NCI-H82 treated with DMSO at 0.1 percent for 48 hours (cell line): ENCODE measurements around the gene NR3C1.

Experiments used
- DNase-seq: peaks from one replicate; lab custom pipeline; 2025; ENCODE audit not compliant: unreplicated experiment; lab: John Stamatoyannopoulos, UW

NR3C1 gene

DNA sequence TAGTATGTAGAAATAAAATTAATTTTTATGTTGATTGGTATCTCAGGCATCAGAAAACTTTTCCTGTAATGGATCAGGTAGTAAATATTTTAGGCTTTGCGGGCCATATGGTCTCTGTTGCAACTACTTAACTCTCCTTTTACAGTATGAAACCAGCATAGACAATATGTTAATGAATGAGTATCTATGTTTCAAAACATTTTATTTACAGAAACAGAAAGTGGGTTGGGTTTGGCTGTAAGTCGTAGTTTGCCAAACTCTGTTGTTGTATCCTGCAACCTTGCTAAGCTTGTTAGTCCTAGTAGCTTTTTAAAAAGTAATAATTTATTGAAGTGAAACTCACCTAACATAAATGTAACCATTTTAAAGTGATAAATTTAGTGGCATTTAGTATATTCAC lies 132.1 kb downstream of the NR3C1 start:
- DNase-seq, result no peak

- no peak for DNase-seq
Observed at GRCh38 chr5:143268388-143268787, 135.1 kb downstream of the NR3C1 start.

- DNase-seq, result no peak
Observed at GRCh38 chr5:143267186-143267585, 136.3 kb downstream of the NR3C1 start.

DNA sequence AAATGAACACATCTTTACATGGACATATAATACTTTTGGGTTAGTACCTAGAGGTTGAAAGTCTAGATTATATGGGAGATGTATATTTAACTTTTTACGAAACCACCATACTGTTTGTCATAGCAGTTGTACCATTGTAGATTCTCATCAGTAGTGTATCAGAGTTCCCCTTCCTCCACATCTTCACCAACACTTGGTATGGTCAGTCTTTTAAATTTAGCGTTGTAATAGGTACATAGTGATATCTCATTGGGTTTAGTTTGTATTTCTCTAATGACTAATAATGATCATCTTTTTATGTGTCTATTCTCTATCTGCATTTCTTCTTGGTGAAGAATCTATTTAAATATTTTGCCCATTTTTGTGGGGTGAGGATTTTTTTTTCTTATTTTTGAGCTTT lies 137.5 kb downstream of the NR3C1 start:
- no peak for DNase-seq

DNA sequence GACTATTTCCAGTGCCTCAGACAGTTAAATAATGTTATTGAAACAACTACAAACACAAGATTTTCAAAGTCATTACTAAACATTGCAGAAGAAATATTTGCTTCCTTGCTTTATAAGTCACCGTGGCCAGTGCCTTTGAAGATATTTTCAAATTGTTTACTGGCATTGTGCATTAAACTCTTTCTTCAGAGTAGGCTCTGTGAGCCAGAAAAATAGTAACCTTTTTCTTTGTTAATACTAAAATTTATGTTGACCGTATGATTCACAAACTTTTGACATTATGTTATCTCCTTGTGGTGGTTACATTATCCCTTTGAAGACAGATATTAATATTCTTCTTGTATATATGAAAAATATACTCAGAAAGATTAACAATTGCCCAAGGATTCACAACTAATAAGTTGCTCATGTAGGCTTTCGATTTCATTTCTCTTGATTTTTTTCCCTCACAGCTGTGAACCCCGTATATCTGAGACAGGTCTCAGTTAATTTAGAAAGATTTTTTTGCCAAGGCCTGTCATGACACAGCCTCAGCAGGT lies 140.1 kb downstream of the NR3C1 start:
- no peak for DNase-seq

DNA sequence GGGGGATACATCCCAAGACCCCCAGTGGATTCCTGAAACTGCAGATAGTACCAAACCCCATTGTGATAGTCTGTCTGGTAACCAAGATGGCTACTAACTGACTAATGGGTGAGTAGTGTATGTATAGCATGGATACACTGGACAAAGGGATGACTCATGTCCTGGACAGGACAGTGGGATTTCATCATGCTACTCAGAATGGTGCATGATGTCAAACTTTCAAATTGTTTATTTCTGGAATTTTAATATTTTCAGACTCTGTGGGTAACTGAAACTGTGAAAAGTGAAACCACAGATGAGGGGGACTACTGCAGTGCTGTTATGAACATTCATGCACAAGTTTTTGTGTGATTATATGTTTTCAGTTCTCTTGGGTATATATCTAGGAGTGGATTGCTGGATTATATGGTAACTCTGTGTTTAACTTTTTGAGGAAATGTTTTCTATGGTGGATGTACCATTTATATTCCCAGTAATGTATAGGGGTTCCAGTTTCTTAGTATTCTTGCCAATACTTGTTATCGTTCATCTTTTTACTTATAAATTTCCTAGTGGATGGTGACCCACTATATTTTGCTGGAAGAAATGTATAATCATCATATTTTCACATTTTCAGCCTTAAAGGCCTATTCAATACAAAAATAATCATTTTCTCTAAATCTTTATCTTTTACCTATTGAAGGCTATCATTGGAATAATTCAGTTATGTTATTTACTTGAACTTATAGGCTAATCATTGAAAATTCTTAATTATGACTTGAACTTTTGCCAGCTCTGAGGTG lies 140.9 kb downstream of the NR3C1 start:
- no peak for DNase-seq

- DNase-seq, result no peak
Observed at GRCh38 chr5:143261748-143262392, 141.6 kb downstream of the NR3C1 start.

DNA sequence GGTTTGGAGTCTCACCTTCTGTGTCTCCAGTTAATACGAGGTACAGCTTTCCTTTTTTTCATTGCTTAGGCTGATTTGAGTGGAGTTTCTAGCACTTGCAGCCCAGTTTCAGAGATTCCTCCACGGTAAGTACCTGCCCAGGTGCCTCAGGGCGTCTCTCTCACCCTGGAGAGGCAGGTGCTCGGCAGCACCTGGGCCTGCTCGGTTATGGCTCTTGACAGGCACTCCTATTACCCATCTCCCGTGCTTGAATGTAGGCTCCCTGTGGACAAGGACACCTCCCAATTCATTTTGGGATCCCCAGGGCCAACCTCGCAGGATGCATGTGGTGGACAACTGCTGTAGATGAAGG lies 144.3 kb downstream of the NR3C1 start:
- no peak for DNase-seq

- no peak for DNase-seq
Observed at GRCh38 chr5:143258559-143259253, 144.8 kb downstream of the NR3C1 start.

DNA sequence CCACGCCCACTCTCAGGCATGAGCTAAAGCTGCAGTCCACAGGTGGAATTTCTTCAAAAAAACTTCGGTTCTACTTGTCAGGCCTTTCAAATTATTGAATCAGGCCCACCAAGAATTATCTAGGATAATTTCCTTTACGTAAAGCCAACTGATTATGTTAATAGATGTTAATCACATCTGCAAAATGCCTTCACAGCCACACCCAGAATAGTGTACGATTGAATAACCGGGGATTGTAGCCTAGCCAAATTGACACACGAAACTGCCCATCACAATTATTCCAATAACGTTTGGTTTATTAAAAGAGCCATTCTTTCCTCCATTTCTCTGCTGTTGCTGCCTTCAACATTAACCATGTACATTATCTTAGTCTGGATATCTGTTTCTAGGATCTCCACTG lies 148.7 kb downstream of the NR3C1 start:
- DNase-seq, result no peak

- DNase-seq, result no peak
Observed at GRCh38 chr5:143251946-143252345, 151.5 kb downstream of the NR3C1 start.

DNA sequence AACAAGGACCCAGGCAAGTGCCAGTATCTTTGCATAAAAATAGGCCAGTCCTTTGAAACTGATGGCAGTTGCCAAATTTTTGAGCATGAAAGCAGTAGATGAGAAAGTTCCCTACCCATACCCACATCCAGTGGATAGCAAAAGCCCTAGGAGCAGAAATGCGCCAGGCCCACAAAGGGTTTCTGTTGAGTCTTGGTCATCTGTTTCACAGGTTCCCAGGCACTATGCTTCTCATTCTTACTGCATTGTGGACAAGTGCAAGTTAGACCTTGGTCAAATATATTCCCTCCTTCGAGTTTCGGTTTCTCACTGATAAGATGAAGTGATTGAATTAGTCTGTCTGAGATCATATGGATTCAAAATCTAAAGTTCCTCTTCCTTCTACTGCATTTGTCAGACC lies 152.3 kb downstream of the NR3C1 start:
- no peak for DNase-seq

GRCh38 chr5:143249851-143250250 lies 153.6 kb downstream of the NR3C1 start:
- no peak for DNase-seq

DNA sequence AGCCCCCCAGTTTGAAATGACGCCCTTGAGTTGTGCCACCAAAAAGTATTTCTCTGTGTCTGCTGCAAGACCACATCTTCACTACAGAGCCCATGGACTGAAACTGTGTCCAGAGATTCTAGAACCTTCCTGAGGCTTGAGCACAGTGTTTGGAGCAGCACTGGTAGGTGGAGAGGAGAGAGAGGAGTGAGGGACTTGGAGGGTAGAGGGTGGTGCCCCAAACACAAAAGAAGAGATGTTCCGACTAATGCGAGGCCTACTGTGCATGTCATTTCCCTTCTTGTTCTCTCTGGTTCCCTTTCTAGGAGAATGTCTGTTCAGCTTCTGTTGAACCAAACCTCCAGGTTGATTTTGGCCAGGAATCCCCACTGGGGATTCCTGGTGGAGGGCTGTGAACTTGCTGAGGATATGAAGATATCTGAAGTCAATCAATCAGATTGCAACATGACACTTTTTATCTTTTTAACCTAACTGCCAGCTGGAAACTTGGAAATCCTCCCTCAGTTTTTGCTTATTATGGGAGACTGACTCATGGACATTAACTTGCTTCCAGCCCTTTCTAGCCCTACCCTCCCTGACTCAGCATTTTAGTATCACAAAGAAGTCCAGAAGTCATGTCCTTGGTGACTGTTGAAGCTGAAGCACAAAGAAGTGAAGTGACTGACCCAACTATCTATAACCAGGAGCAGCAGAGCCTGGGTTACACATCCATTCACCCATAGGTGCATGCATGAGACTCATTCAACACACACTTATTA lies 154.5 kb downstream of the NR3C1 start:
- DNase-seq, result no peak

- DNase-seq, result no peak
Observed at GRCh38 chr5:143248391-143248790, 155.1 kb downstream of the NR3C1 start.

GRCh38 chr5:143247134-143247815 lies 156.2 kb downstream of the NR3C1 start:
- no peak for DNase-seq

GRCh38 chr5:143245929-143246561 lies 157.4 kb downstream of the NR3C1 start:
- peak; percentile 26 for DNase-seq

DNA sequence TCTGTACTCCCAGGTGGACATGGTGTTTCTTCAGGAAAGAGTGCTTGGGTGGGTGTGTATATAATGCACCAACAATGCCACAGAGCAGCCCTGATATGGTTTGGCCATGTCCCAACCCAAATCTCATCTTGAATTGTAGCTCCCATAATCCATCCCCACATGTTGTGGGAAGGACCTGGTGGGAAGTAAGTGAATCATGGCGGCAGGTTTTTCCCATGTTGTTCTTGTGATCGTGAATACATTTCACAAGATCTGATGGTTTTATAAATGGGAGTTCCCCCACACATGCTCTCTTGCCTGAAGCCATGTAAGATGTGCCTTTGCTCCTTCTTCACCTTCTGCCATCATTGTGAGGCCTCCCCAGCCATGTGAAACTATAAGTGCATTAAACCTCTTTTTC lies 158.5 kb downstream of the NR3C1 start:
- DNase-seq, result no peak

DNA sequence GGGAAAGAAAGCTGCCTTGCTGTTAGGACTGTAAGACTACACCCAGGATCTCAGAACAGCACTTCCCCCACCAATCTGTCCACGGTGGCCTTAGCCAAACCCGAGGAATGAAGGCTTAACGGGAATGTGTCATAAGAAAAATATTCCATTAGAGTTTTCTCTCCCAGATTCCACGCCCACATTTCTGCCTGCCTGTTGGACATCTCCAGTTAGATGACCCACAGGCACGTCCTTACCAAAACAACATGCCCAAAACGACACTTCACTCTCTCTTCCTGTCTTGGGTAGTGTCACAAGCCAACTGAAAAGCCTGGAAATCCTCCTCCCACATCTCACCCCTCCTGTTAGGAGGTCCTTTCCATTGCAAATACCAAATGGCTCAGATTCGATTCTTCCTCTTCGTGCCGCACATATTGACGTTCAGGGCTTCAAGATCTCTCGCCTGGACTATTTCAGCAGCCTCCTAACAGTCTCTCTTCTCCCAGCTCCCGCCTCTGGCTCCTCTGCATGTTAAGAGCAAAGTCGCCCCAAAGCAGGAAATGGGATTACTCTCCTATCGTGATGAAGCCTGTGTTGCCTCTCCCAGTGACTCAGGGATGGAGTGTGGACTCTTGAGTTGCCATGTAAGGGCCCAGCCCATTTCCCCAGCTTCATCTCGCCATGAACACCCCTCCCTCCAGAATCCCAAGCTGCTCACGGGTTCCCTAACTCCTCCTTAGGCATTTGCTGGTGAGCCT lies 159.3 kb downstream of the NR3C1 start:
- DNase-seq, result no peak

DNA sequence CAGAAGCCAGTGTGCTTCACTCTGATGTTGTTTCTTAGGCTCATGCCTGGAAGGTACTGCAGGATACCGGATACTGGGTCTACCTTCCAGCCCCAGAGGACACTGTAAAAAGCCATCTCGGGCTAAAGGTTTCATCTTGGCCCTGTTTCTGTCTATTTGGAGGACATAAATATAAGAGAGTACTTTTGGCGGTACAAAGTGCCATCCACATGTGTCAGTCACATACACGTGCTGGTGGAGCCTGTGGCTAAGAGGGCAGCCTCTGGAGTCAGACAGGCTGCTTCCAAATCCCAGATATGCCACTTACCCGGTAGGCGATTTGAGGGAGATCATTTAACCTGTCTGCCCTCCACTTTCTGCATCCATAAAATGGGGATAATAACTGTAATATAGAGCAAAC lies 160.4 kb downstream of the NR3C1 start:
- DNase-seq, result no peak
